Measurements from ENCODE around the gene EAF1.

DNA sequence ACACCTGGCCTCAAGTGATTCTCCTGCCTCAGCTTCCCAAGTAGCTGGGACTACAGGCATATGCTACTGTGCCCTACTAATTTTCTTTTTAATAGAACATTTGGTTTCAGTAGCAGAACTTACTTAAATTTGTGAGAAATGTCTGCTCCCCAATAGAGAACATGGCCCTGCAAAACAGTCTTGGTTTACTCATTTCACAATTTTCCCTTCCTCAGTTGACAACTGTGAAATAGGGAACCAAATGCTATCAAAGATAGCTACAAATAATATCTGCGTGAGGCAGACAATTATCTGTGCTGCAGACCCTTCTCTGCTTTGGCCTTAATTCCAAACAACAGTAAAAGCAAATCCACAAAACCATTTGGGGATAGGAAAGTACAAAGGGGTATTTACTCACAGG lies 22.6 kb upstream of the EAF1 start:
- no peak for TF ChIP-seq POLR2AphosphoS5 (IDR thresholded peaks at IDR 0.05)
- TF ChIP-seq CTCF (IDR thresholded peaks at IDR 0.05): no peak
- no peak for TF ChIP-seq POLR2A (IDR thresholded peaks at IDR 0.05)
